ENCODE measurements around the gene CELA2A. TPM values are rescaled to one million over a fixed set of nuclear protein-coding genes. Genes with fewer than 3 reads are reported as not detected.

Gene CELA2A
- polyA plus RNA-seq, 1 donor (not counting 4 experiments of a cell fraction or from before 2014, with no cell fraction given) = not detected

DNA sequence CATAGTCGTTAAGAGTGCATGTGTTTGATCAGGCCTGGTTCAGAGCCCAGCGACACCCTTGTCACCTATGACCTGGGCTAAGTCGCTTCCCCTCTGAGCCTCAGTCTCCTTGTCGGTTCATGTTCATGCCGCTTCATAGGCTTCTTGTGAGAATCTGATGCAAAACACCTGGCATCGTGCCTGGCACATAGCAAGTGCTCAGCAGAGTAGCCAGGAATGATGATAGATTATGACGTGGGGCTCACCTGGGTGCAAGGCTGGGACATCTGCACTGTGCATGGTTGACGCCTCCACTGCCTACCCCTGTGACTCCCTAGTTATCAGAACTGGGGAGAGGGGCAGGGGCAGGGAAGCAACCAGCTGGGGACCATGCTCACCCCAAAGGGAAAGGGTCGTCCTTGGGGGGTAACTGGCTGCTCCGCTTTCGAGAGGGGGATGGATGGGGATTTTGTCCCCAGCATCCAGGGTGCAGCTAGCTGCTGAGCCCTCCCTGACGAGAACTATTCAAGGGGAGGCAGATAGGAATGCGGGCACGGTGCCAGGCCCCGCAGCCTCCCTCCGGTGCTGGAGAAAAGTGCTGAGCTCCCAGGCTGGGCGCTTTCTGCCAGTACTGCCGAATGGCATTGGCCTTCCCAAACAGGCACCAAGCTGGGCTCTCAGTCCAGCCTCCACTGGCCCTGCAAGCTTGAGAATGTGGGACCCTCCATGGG, 37.6 kb upstream of the CELA2A start:
- H3K9me3 ChIP-seq (ENCODE audit: control insufficient read depth, low read depth, low read length) = no peaks in the 10 kb centered on the region
- peak overlapping the region; percentile 10 for H3K9ac ChIP-seq (ENCODE audit: control insufficient read depth, extremely low read depth, insufficient read depth, low read length)
- peaks cover 72% of the 10 kb centered on the region for H3K79me2 ChIP-seq (ENCODE audit: control insufficient read depth, insufficient read depth, low read length)
- dilution Hi-C loops (cut with MboI; ENCODE audit: extremely low pct_ligation_motif_present, low sequenced_read_pairs) = loop anchor here (10.0 kb wide), 1 partner anchor 84 kb away; no protein-coding TSS in a partner anchor
- H3K9me1 ChIP-seq (ENCODE audit: control insufficient read depth, extremely low read depth, insufficient read depth, low read length) = no peaks in the 10 kb centered on the region
- H3K36me3 ChIP-seq (ENCODE audit: control insufficient read depth in 2 of 2, extremely low read depth in 1 of 2, insufficient read depth in 2 of 2, low read length in 2 of 2) = peaks cover 7 to 19% of the 10 kb centered on the region in 2 experiments
- TF ChIP-seq EZH2 (IDR thresholded peaks at IDR 0.05; ENCODE audit: low read length) = no peak
- TF ChIP-seq, protein P1, sequence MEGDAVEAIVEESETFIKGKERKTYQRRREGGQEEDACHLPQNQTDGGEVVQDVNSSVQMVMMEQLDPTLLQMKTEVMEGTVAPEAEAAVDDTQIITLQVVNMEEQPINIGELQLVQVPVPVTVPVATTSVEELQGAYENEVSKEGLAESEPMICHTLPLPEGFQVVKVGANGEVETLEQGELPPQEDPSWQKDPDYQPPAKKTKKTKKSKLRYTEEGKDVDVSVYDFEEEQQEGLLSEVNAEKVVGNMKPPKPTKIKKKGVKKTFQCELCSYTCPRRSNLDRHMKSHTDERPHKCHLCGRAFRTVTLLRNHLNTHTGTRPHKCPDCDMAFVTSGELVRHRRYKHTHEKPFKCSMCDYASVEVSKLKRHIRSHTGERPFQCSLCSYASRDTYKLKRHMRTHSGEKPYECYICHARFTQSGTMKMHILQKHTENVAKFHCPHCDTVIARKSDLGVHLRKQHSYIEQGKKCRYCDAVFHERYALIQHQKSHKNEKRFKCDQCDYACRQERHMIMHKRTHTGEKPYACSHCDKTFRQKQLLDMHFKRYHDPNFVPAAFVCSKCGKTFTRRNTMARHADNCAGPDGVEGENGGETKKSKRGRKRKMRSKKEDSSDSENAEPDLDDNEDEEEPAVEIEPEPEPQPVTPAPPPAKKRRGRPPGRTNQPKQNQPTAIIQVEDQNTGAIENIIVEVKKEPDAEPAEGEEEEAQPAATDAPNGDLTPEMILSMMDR (optimal IDR thresholded peaks at IDR 0.05 in 1 of 3, IDR thresholded peaks at IDR 0.05 in 1 of 3, conservative IDR thresholded peaks at IDR 0.05 in 1 of 3; ENCODE audit: extremely low read depth in 1 of 3, insufficient read depth in 2 of 3, low read length in 3 of 3) = no peak
- H3K27me3 ChIP-seq (ENCODE audit: control insufficient read depth, extremely low read depth, insufficient read depth, low read length) = no peaks in the 10 kb centered on the region
- peak overlapping the region; percentile 29 for H3K4me2 ChIP-seq (ENCODE audit: control insufficient read depth, extremely low read depth, insufficient read depth, low read depth, low read length)
- DNase-seq (ENCODE audit: low read depth, low spot score) (peak; percentile 86), FAIRE-seq (peak; percentile 95)
- H4K20me1 ChIP-seq (ENCODE audit: control insufficient read depth, extremely low read depth, insufficient read depth, low read length) = peaks cover 15% of the 10 kb centered on the region
- no peak overlapping the region for H2AFZ ChIP-seq (ENCODE audit: control insufficient read depth, low read length)
- no peak overlapping the region for H3K4me3 ChIP-seq (ENCODE audit: control insufficient read depth in 2 of 3, extremely low read depth in 1 of 3, insufficient read depth in 2 of 3, low read depth in 1 of 3, low read length in 3 of 3)
- H3K27ac ChIP-seq (ENCODE audit: control insufficient read depth, insufficient read depth, low read length) = peak overlapping the region; percentile 60
- peaks cover 42% of the 10 kb centered on the region for H3K4me1 ChIP-seq (ENCODE audit: control insufficient read depth, extremely low read depth, insufficient read depth, low read length)

- dilution Hi-C loops (cut with MboI; ENCODE audit: extremely low pct_ligation_motif_present, low sequenced_read_pairs) = no loop called here
- Histone ChIP-seq H3K27ac (ENCODE audit: control insufficient read depth, insufficient read depth, low read length) (no peak overlapping the region), H3K36me3 (ENCODE audit: control insufficient read depth in 2 of 2, extremely low read depth in 1 of 2, insufficient read depth in 2 of 2, low read length in 2 of 2) (peaks cover 7 to 19% of the 10 kb centered on the region in 2 experiments), H4K20me1 (ENCODE audit: control insufficient read depth, extremely low read depth, insufficient read depth, low read length) (peaks cover 25% of the 10 kb centered on the region), H2AFZ (ENCODE audit: control insufficient read depth, low read length) (no peak overlapping the region), H3K9me3 (ENCODE audit: control insufficient read depth, low read depth, low read length) (no peaks in the 10 kb centered on the region), H3K4me3 (ENCODE audit: control insufficient read depth in 2 of 3, extremely low read depth in 1 of 3, insufficient read depth in 2 of 3, low read depth in 1 of 3, low read length in 3 of 3) (no peak overlapping the region), H3K4me1 (ENCODE audit: control insufficient read depth, extremely low read depth, insufficient read depth, low read length) (peaks cover 44% of the 10 kb centered on the region), H3K4me2 (ENCODE audit: control insufficient read depth, extremely low read depth, insufficient read depth, low read depth, low read length) (no peak overlapping the region), H3K9me1 (ENCODE audit: control insufficient read depth, extremely low read depth, insufficient read depth, low read length) (no peaks in the 10 kb centered on the region), H3K27me3 (ENCODE audit: control insufficient read depth, extremely low read depth, insufficient read depth, low read length) (no peaks in the 10 kb centered on the region), H3K79me2 (ENCODE audit: control insufficient read depth, insufficient read depth, low read length) (peaks cover 70% of the 10 kb centered on the region), H3K9ac (ENCODE audit: control insufficient read depth, extremely low read depth, insufficient read depth, low read length) (no peak overlapping the region)
- FAIRE-seq (no peak), DNase-seq (ENCODE audit: low read depth, low spot score) (no peak)
- no peak for TF ChIP-seq EZH2 (IDR thresholded peaks at IDR 0.05; ENCODE audit: low read length)
- TF ChIP-seq, protein P1 (optimal IDR thresholded peaks at IDR 0.05 in 1 of 3, IDR thresholded peaks at IDR 0.05 in 1 of 3, conservative IDR thresholded peaks at IDR 0.05 in 1 of 3; ENCODE audit: extremely low read depth in 1 of 3, insufficient read depth in 2 of 3, low read length in 3 of 3) = peak in 1 of 3 experiments; percentile 22
Observed at GRCh38 chr1:15420853-15421465, 35.6 kb upstream of the CELA2A start.

Measured in keratinocyte (primary cell).